Mucosa of descending colon (tissue), 3 donors: Measurements from ENCODE around the gene AFG3L2. TPM values are rescaled to one million over a fixed set of nuclear protein-coding genes. Genes with fewer than 3 reads are reported as not detected.

ENCODE experiments used
- ATAC-seq: fragments of 200-7000 bp; cut with Tn5 transposase; one replicate; pipeline ENCODE4 v1.9.1; 2020; ENCODE audit warnings: mild to moderate bottlenecking, moderate library complexity
- DNase-seq, 3 donors: peaks; one replicate each; pipeline ENCODE4 v3.0.0-alpha.2; 2020
- H3K36me3 ChIP-seq: fragments of 200-600 bp; one replicate; pipeline ENCODE4 v1.8.0; 2021; ENCODE audit warnings: low read depth, mild to moderate bottlenecking
- H3K4me1 ChIP-seq: fragments of 200-600 bp; one replicate; pipeline ENCODE4 v1.8.0; 2021; ENCODE audit warnings: low read depth, mild to moderate bottlenecking
- H3K4me3 ChIP-seq: fragments of 200-600 bp; one replicate; pipeline ENCODE4 v1.8.0; 2021; ENCODE audit warnings: mild to moderate bottlenecking
- H3K9me3 ChIP-seq: fragments of 200-600 bp; one replicate; pipeline ENCODE4 v1.8.0; 2021; ENCODE audit warnings: mild to moderate bottlenecking
- intact Hi-C, 2 donors: fragments of 100-400 bp; cut with DNase I in 1 of 2; cut with micrococcal nuclease in 1 of 2; formaldehyde crosslinking; loops; one replicate each; pipeline versions ENCODE4 v1.11.0 to v1.11.1; 2022; cut with DNase I, micrococcal nuclease
- total RNA-seq, 3 donors: library from RNA; stranded (reverse); fragmentation: NEBNext Ultra II Directional in 2 of 3; extraction: Animal tissue kit (Norgen Biotek cat#: 25700) in 2 of 3; gene quantifications; one replicate each; pipeline versions ENCODE4 v1.2.1 to v1.2.4, GENCODE V29; 2021 to 2023
- TF ChIP-seq, protein P1 (sequence below): fragments of 200-600 bp; IDR thresholded peaks from one replicate; pipeline ENCODE4 v1.8.0; 2022; ENCODE audit warnings: antibody characterized with exemption, mild to moderate bottlenecking
- donor health status: DM: no; HTN: no; CAD: no; lungs with moderate emphysema.
- donor health status: DM: no; HTN: no; CAD: no.
- donor health status: DM: no; HTN: yes; CAD: no.

Gene AFG3L2
- total RNA-seq, 3 donors from 2014 or later: 68.5 to 104 (median 93.1) TPM

DNA sequence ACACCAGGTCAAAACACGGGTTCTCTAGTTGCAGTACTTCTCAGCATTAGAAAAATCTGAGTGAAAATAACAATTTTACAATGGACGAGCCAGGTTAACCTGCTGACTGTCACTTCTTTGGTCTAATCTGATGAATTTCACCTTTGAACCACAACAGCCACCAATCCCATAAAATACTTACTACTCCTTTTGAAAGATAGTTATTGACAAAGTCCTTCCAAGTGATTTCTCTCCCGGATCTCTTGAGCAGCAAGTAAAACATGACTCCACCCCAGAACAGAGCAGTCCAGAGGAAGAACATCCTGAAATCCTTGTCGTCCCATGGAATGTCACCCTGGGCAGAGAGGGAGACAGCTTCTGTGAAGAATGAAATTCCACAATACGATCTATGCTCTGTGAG is 10.2 kb downstream of the AFG3L2 start:
- intact Hi-C loops: no loop called here
- Histone ChIP-seq H3K4me3 (no peak overlapping the region), H3K36me3 (no peaks in the 10 kb centered on the region), H3K4me1 (peaks cover 4% of the 10 kb centered on the region), H3K9me3 (no peaks in the 10 kb centered on the region)
- ATAC-seq (peak; percentile 67), DNase-seq (no peak)
- TF ChIP-seq, protein P1, sequence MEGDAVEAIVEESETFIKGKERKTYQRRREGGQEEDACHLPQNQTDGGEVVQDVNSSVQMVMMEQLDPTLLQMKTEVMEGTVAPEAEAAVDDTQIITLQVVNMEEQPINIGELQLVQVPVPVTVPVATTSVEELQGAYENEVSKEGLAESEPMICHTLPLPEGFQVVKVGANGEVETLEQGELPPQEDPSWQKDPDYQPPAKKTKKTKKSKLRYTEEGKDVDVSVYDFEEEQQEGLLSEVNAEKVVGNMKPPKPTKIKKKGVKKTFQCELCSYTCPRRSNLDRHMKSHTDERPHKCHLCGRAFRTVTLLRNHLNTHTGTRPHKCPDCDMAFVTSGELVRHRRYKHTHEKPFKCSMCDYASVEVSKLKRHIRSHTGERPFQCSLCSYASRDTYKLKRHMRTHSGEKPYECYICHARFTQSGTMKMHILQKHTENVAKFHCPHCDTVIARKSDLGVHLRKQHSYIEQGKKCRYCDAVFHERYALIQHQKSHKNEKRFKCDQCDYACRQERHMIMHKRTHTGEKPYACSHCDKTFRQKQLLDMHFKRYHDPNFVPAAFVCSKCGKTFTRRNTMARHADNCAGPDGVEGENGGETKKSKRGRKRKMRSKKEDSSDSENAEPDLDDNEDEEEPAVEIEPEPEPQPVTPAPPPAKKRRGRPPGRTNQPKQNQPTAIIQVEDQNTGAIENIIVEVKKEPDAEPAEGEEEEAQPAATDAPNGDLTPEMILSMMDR: no peak

DNA sequence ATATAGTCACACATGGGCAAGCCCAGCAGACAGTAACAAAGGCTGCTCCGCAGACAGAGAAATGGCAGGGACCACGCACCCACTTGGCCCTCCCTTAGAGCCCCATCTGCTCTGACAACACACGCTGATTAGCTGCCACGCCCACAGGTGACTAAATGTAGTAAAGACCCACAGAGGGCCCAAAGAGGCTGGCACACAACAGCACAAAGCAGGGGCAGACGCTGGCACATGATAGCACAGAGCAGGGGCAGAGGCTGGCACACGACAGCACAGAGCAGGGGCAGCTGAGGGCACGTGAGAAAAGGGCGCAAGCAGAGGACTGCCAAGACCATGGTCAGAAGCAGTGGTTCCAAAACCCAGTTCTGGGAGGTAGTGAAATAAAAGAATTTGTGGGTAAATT is 10.6 kb downstream of the AFG3L2 start:
- Histone ChIP-seq H3K4me3 (no peak overlapping the region), H3K36me3 (no peaks in the 10 kb centered on the region), H3K9me3 (no peaks in the 10 kb centered on the region), H3K4me1 (peaks cover 3% of the 10 kb centered on the region)
- intact Hi-C loops: no loop called here
- ATAC-seq: peak; percentile 51
- no peak for DNase-seq
- TF ChIP-seq, protein P1: no peak

DNA sequence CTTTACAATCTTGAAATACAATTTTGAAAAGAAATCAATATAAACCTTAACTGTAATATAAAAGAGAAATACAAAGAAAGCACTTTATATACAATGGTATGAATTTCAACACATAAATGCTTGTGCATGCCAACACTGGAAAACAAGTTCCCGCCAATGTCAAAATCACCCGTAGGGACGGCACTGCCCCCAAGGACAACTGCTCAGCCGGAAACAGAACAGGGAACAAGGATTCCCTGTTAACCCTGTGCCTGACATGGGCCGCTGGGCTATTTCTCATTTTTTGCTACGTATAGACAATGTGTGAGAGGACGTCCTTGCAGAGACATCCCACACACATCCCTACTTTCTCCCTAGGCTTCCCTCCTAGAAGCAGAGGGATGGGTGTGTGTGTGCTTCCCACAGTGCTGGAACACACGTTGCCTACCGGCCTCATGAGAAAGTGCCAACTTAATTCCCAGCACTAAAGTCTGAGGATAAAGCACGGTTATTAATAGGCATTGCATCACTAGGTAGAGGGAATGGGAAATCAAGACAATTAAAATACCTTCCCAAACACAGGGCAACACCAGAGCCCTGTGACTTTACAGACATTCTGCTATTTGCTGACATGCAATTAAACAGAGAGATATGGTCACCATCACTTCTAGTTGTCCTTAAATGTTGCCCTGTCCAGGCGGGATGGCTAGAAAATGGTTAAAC is 14.4 kb downstream of the AFG3L2 start:
- intact Hi-C loops: no loop called here
- DNase-seq: no peak
- Histone ChIP-seq H3K4me3 (no peak overlapping the region), H3K9me3 (no peaks in the 10 kb centered on the region), H3K36me3 (peaks cover 5% of the 10 kb centered on the region), H3K4me1 (no peaks in the 10 kb centered on the region)
- ATAC-seq: no peak
- TF ChIP-seq, protein P1: no peak

DNA sequence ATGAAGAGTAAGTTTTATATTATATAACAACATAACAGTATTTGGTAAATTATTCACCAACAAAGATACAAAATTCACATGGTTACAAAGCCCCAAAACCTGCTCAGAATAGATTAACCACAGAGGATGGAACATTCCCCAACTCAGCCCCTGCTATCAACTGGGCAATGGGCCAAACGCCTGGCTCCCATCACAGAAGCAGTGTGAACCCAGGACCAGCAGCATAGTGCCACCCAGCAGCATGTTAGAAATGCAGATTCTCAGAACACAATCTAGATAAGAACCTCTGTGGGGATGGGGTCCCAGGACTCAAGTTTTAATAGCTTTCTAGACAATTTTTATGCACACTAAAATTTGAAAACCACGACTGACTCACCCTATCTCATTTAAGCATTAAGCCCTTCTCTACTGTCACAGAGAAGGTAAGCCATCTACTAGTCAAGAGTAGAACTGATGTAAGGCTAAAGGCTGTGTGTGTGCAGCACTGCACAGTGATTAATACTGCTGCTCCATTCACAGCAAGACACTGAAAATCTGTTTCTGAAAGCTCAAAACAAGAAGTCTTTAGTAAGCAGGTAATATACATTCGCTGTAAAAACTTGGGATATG is 15.2 kb downstream of the AFG3L2 start:
- TF ChIP-seq, protein P1: no peak
- no peak overlapping the region for H3K4me3 ChIP-seq
- intact Hi-C loops: no loop called here
- no peaks in the 10 kb centered on the region for H3K4me1 ChIP-seq
- ATAC-seq (no peak), DNase-seq (no peak)
- peaks cover 5% of the 10 kb centered on the region for H3K36me3 ChIP-seq
- H3K9me3 ChIP-seq: no peaks in the 10 kb centered on the region

DNA sequence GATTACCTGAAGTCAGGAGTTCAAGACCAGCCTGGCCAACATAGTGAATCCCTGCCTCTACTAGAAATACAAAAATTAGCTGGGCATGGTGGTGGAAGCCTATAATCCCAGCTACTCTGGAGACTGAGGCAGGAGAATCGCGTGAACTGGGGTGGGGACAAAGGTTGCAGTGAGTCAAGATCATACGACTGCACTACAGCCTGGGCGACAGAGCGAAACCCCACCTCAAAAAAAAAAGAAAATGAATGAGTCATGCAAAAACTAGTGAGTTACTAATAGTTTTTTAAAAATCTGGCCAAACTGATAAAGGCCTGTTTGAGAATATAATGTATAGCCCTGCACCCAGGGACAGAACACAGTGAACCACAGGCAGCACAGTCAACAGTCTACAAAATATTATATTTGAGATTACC is 17.5 kb downstream of the AFG3L2 start:
- no peaks in the 10 kb centered on the region for H3K9me3 ChIP-seq
- H3K36me3 ChIP-seq: peaks cover 9% of the 10 kb centered on the region
- intact Hi-C loops: no loop called here
- H3K4me1 ChIP-seq: no peaks in the 10 kb centered on the region
- ATAC-seq (no peak), DNase-seq (no peak)
- H3K4me3 ChIP-seq: no peak overlapping the region
- TF ChIP-seq, protein P1: no peak
